GM23338 (cell line): ENCODE measurements around the gene LIMA1. TPM values are rescaled to one million over a fixed set of nuclear protein-coding genes. Genes with fewer than 3 reads are reported as not detected.

Experiments used
- ATAC-seq: fragments of 200-7000 bp; cut with Tn5 transposase; 3 replicates; pipeline ENCODE4 v1.9.1; 2020
- DNase-seq: peaks from one replicate; pipeline ENCODE4 v3.0.0-alpha.2; 2015; ENCODE audit warnings: low spot score
- H2AFZ ChIP-seq: fragments of 200-600 bp; sonication (generic); 2 replicates; pipeline ENCODE4 v1.8.0; 2016; ENCODE audit warnings: antibody characterized with exemption, mild to moderate bottlenecking, moderate library complexity
- H3F3A ChIP-seq: fragments of 200-600 bp; sonication (generic); replicated peaks from 2 replicates; pipeline ENCODE4 v1.8.0; 2017; ENCODE audit warnings: antibody characterized with exemption, mixed run types, low read depth
- H3K27ac ChIP-seq: fragments of 200-600 bp; sonication (generic); 2 replicates; pipeline ENCODE4 v1.6.1; 2016; ENCODE audit warnings: low read depth
- H3K27me3 ChIP-seq: fragments of 200-600 bp; sonication (generic); 2 replicates; pipeline ENCODE4 v1.8.0; 2016; ENCODE audit warnings: mild to moderate bottlenecking, mixed run types, moderate library complexity; ENCODE audit not compliant: insufficient read depth
- H3K36me3 ChIP-seq: fragments of 200-600 bp; sonication (generic); 2 replicates; pipeline ENCODE4 v1.8.0; 2016; ENCODE audit warnings: mild to moderate bottlenecking; ENCODE audit not compliant: insufficient read depth
- H3K4me1 ChIP-seq: fragments of 200-600 bp; sonication (generic); 2 replicates; pipeline ENCODE4 v1.8.0; 2016; ENCODE audit warnings: mild to moderate bottlenecking, moderate library complexity; ENCODE audit not compliant: insufficient read depth
- H3K4me2 ChIP-seq: fragments of 200-600 bp; sonication (generic); 2 replicates; pipeline ENCODE4 v1.7.1; 2017; ENCODE audit warnings: mixed run types
- H3K4me3 ChIP-seq: fragments of 200-600 bp; sonication (generic); 2 replicates; pipeline ENCODE4 v1.6.1; 2016; ENCODE audit warnings: mixed run types
- H3K79me2 ChIP-seq: fragments of 200-600 bp; sonication (generic); replicated peaks from 2 replicates; pipeline ENCODE4 v1.8.0; 2017; ENCODE audit warnings: mild to moderate bottlenecking; ENCODE audit not compliant: insufficient read depth
- H3K9me2 ChIP-seq: fragments of 200-600 bp; sonication (generic); 2 replicates; pipeline ENCODE4 v1.8.0; 2017; ENCODE audit not compliant: insufficient read depth
- H4K20me1 ChIP-seq: fragments of 200-600 bp; sonication (generic); replicated peaks from 2 replicates; pipeline ENCODE4 v1.8.0; 2017; ENCODE audit warnings: mild to moderate bottlenecking; ENCODE audit not compliant: insufficient read depth
- H3K27ac Mint-ChIP-seq: 2 replicates; pipeline ENCODE4 v1.8.0; 2020; ENCODE audit warnings: inconsistent platforms, mild to moderate bottlenecking, moderate library complexity, mixed read lengths
- H3K27me3 Mint-ChIP-seq: 3 replicates; pipeline ENCODE4 v1.8.0; 2022; ENCODE audit warnings: low read depth, mild to moderate bottlenecking, moderate library complexity, mixed read lengths, inconsistent platforms; ENCODE audit not compliant: insufficient read depth, poor library complexity
- H3K36me3 Mint-ChIP-seq: 3 replicates; pipeline ENCODE4 v1.8.0; 2021; ENCODE audit warnings: low read depth, mild to moderate bottlenecking, inconsistent platforms, moderate library complexity, mixed read lengths
- H3K4me1 Mint-ChIP-seq: 3 replicates; pipeline ENCODE4 v1.8.0; 2020; ENCODE audit warnings: mild to moderate bottlenecking, inconsistent platforms, mixed read lengths
- H3K4me3 Mint-ChIP-seq: 3 replicates; pipeline ENCODE4 v1.8.0; 2021; ENCODE audit warnings: moderate library complexity, mild to moderate bottlenecking, inconsistent platforms, mixed read lengths
- H3K9me3 Mint-ChIP-seq: 3 replicates; pipeline ENCODE4 v1.8.0; 2020; ENCODE audit warnings: moderate library complexity, mild to moderate bottlenecking, inconsistent platforms, mixed read lengths
- CREB1 ChIP-seq: fragments of 250-450 bp; sonication (Bioruptor Pico); IDR thresholded peaks from 2 replicates; pipeline ENCODE4 v1.5.0; 2020; ENCODE audit warnings: low read depth, mild to moderate bottlenecking, moderate library complexity
- EZH2 ChIP-seq: fragments of 200-600 bp; sonication (generic); IDR thresholded peaks from one replicate; pipeline ENCODE4 v1.8.0; 2017; ENCODE audit warnings: antibody characterized with exemption, mild to moderate bottlenecking, low read depth; ENCODE audit not compliant: unreplicated experiment
- JUNB ChIP-seq: IDR thresholded peaks from one replicate; pipeline ENCODE4 v1.6.1; 2016; ENCODE audit warnings: antibody characterized with exemption; ENCODE audit not compliant: unreplicated experiment
- NANOG ChIP-seq: IDR thresholded peaks from 2 replicates; pipeline ENCODE4 v1.6.1; 2016; ENCODE audit warnings: antibody characterized with exemption, borderline replicate concordance
- ZNF114 ChIP-seq: fragments of 250-450 bp; sonication (Bioruptor Pico); IDR thresholded peaks from 2 replicates; pipeline ENCODE4 v1.5.0; 2020; ENCODE audit warnings: mild to moderate bottlenecking, moderate library complexity
- ZNF331 ChIP-seq: fragments of 250-450 bp; sonication (Bioruptor Pico); IDR thresholded peaks from 2 replicates; pipeline ENCODE4 v1.5.0; 2020; ENCODE audit warnings: low read depth, mild to moderate bottlenecking, moderate library complexity
- ZNF462 ChIP-seq: fragments of 250-450 bp; sonication (Bioruptor Pico); IDR thresholded peaks from 2 replicates; pipeline ENCODE4 v1.5.0; 2020; ENCODE audit warnings: mild to moderate bottlenecking, moderate library complexity
- polyA plus RNA-seq: library from polyadenylated mRNA; unstranded; fragments of >200 nt; fragmentation: Nextera tagmentation; extraction: Ambion mirVana; gene quantifications from 2 replicates; pipeline ENCODE4 v1.2.1, GENCODE V29; 2016
- total RNA-seq: library from RNA; depleted of rRNA; stranded (reverse); fragments of >200 nt; shearing (Covaris generic); gene quantifications from 2 replicates; pipeline ENCODE4 v1.2.3, GENCODE V29; 2014

The LIMA1 gene
- total and polyA plus RNA-seq, 2 experiments from 2014 or later = 27.7 to 29.6 TPM

DNA sequence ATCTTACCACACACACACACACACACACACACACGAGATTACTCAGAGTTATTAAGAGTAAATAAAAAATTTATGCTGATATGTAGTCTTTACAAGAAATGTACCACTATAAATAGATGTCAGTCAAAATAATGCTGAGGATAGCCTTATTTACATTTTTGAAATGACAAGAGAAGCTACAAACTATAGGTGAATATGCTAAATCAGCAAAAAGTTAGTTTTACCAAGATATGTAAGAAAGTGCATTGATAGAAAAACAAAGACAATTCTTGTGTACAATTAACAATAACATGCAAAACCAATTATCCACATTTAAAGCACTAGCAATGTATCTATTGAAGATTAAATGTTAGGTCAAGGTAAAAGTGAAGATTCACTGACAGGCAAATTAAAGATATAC lies 69.3 kb downstream of the LIMA1 start:
- Mint-ChIP-seq H3K27me3 (peaks cover 2% of the 10 kb centered on the region), H3K4me3 (no peak overlapping the region), H3K36me3 (peaks cover 12% of the 10 kb centered on the region), H3K4me1 (peaks cover 11% of the 10 kb centered on the region; the same call in 2 of the 3 replicates), H3K27ac (no peak overlapping the region), H3K9me3 (no peaks in the 10 kb centered on the region; the same call in 2 of the 3 replicates)
- Histone ChIP-seq H3K27me3 (no peaks in the 10 kb centered on the region), H3F3A (no peaks in the 10 kb centered on the region), H3K4me1 (0 out of 2 replicates have a peak, but pooled peaks cover 16% of the 10 kb centered on the region), H3K4me2 (no peak overlapping the region), H3K36me3 (no peaks in the 10 kb centered on the region), H3K9me2 (no peaks in the 10 kb centered on the region), H3K27ac (peak overlapping the region; percentile 56; the same call in 1 of the 2 replicates), H4K20me1 (peaks cover 5% of the 10 kb centered on the region), H3K4me3 (no peak overlapping the region), H3K79me2 (peaks cover 86% of the 10 kb centered on the region), H2AFZ (no peak overlapping the region)
- no peak for DNase-seq
- no peak for ATAC-seq
- TF ChIP-seq ZNF462 (CRISPR knock-in tag) (no peak), JUNB (no peak), ZNF114 (CRISPR knock-in tag) (no peak)

GRCh38 chr12:50213439-50213838 lies 69.9 kb downstream of the LIMA1 start:
- DNase-seq (no peak), ATAC-seq (no peak)
- H3K27ac Mint-ChIP-seq = no peak overlapping the region; the same call in 1 of the 2 replicates
- H3K27ac ChIP-seq = 0 out of 2 replicates have a peak overlapping the region, but pooled peaks have one; percentile 56
- H3K4me1 Mint-ChIP-seq = peaks cover 11% of the 10 kb centered on the region; the same call in 2 of the 3 replicates
- no peak overlapping the region for H2AFZ ChIP-seq
- no peaks in the 10 kb centered on the region for H3K27me3 ChIP-seq
- H3K36me3 Mint-ChIP-seq = peaks cover 11% of the 10 kb centered on the region
- H3K4me3 ChIP-seq = no peak overlapping the region
- H3K79me2 ChIP-seq = peaks cover 80% of the 10 kb centered on the region
- no peaks in the 10 kb centered on the region; the same call in 2 of the 3 replicates for H3K9me3 Mint-ChIP-seq
- no peak overlapping the region for H3K4me3 Mint-ChIP-seq
- H3F3A ChIP-seq = no peaks in the 10 kb centered on the region
- H3K9me2 ChIP-seq = no peaks in the 10 kb centered on the region
- peaks cover 5% of the 10 kb centered on the region for H4K20me1 ChIP-seq
- no peaks in the 10 kb centered on the region for H3K36me3 ChIP-seq
- H3K27me3 Mint-ChIP-seq = peaks cover 2% of the 10 kb centered on the region
- H3K4me1 ChIP-seq = 0 out of 2 replicates have a peak, but pooled peaks cover 16% of the 10 kb centered on the region
- H3K4me2 ChIP-seq = no peak overlapping the region
- TF ChIP-seq NANOG = no peak
- TF ChIP-seq CREB1 (CRISPR knock-in tag) = no peak
- no peak for TF ChIP-seq JUNB
- TF ChIP-seq ZNF114 (CRISPR knock-in tag) = no peak
- TF ChIP-seq ZNF331 (CRISPR knock-in tag) = no peak
- no peak for TF ChIP-seq EZH2
